PFSK-1 (cell line): ENCODE measurements around the gene KRTAP22-2.

Experiments
- FOXP2 ChIP-seq: optimal IDR thresholded peaks from 2 replicates; pipeline ENCODE3; 2011; ENCODE audit warnings: borderline replicate concordance, control low read depth, inconsistent platforms; ENCODE audit not compliant: insufficient read depth; ENCODE audit errors: extremely low read length, extremely low read depth
- POLR2AphosphoS5 ChIP-seq: IDR thresholded peaks from 2 replicates; pipeline ENCODE4 v1.6.1; 2012; ENCODE audit warnings: low read depth, mild to moderate bottlenecking, control low read depth, low read length, moderate library complexity
- REST ChIP-seq, 2 experiments: IDR thresholded peaks; 2 replicates each; pipeline versions ENCODE4 v1.6.1 to v1.8.0; 2011 to 2012; ENCODE audit warnings: low read depth in 2 of 2, low read length in 2 of 2, control low read depth in 1 of 2, inconsistent platforms in 1 of 2, mild to moderate bottlenecking in 1 of 2, moderate library complexity in 1 of 2; ENCODE audit not compliant: insufficient read depth in 1 of 2
- SIN3A ChIP-seq: IDR thresholded peaks from 2 replicates; pipeline ENCODE4 v1.6.1; 2012; ENCODE audit warnings: mild to moderate bottlenecking, low read length, moderate library complexity, borderline replicate concordance; ENCODE audit not compliant: insufficient read depth
- TAF1 ChIP-seq: IDR thresholded peaks from 2 replicates; pipeline ENCODE4 v1.6.1; 2012; ENCODE audit warnings: low read length, control low read depth, borderline replicate concordance; ENCODE audit not compliant: insufficient read depth

- TF ChIP-seq POLR2AphosphoS5 (no peak), TAF1 (no peak), REST (IDR thresholded peaks at IDR 0.05; ENCODE audit: insufficient read depth in 1 of 2, low read depth in 2 of 2, low read length in 2 of 2) (no peak), SIN3A (no peak), FOXP2 (no peak)
These were observed 28.2 kb downstream of the KRTAP22-2 start for GRCh38 chr21:30561957-30562356.
